Panc1 (cell line): ENCODE data around the gene GHITM. TPM values are rescaled to one million over a fixed set of nuclear protein-coding genes. Genes with fewer than 3 reads are reported as not detected.
"Not testable (repeated sequence)": the region's sequence is repeated elsewhere in the genome, so short reads cannot be mapped to it uniquely, and the experiment has no call there.

Experiments
- ATAC-seq: fragments of 200-7000 bp; cut with Tn5 transposase; 2 replicates; pipeline ENCODE4 v1.9.1; 2020; ENCODE audit warnings: mild to moderate bottlenecking, moderate library complexity
- BruUV-seq: library from RNA; stranded (reverse); fragments of 400-500 nt; replicated peaks from 2 replicates; lab custom pipeline; 2021; lab: Mats Ljungman, UMichigan
- CTCF ChIA-PET: fragments of 300-600 bp; sonication (Branson Sonifier 250); formaldehyde crosslinking; loops from one replicate; lab custom pipeline; 2022; ENCODE audit warnings: antibody characterized with exemption; lab: Charles Lee
- POLR2A ChIA-PET: fragments of 300-600 bp; sonication (Branson Sonifier 250); formaldehyde crosslinking; loops from one replicate; lab custom pipeline; 2022; ENCODE audit warnings: antibody characterized with exemption; lab: Charles Lee
- DNase-seq: peaks from one replicate; pipeline ENCODE4 v3.0.0-alpha.2; 2010; ENCODE audit warnings: low read depth, low spot score
- H3K27ac ChIP-seq: 2 replicates; pipeline ENCODE4 v1.5.1; 2011; ENCODE audit warnings: mild to moderate bottlenecking, low read length, inconsistent platforms
- H3K27me3 ChIP-seq: fragments of 200-500 bp; sonication (Bioruptor generic); 2 replicates; pipeline ENCODE4 v1.6.0; 2014; ENCODE audit warnings: low read length, inconsistent platforms; ENCODE audit not compliant: control insufficient read depth, insufficient read depth
- H3K36me3 ChIP-seq: fragments of 200-500 bp; sonication (Bioruptor generic); 2 replicates; pipeline ENCODE4 v1.5.1; 2014; ENCODE audit warnings: inconsistent platforms, mild to moderate bottlenecking, low read length, moderate library complexity; ENCODE audit not compliant: control insufficient read depth, insufficient read depth
- H3K4me1 ChIP-seq: 2 replicates; pipeline ENCODE4 v1.5.1; 2011; ENCODE audit warnings: inconsistent platforms, mild to moderate bottlenecking, low read length, moderate library complexity; ENCODE audit not compliant: control insufficient read depth, insufficient read depth
- H3K4me3 ChIP-seq, 2 experiments: 2 replicates each; pipeline ENCODE4 v1.5.1; 2011 to 2012; ENCODE audit warnings: low read depth in 2 of 2, low read length in 2 of 2, mild to moderate bottlenecking in 2 of 2, inconsistent platforms in 1 of 2, moderate library complexity in 1 of 2
- H3K9me3 ChIP-seq: fragments of 200-500 bp; sonication (Bioruptor generic); 2 replicates; pipeline ENCODE4 v1.5.1; 2014; ENCODE audit warnings: low read depth, mild to moderate bottlenecking, inconsistent platforms, low read length, moderate library complexity; ENCODE audit not compliant: control insufficient read depth, insufficient read depth
- POLR2AphosphoS5 ChIP-seq: IDR thresholded peaks from 2 replicates; pipeline ENCODE4 v1.6.1; 2012; ENCODE audit warnings: mild to moderate bottlenecking, low read depth, low read length, moderate library complexity
- SIN3A ChIP-seq: IDR thresholded peaks from 2 replicates; pipeline ENCODE4 v1.6.1; 2012; ENCODE audit warnings: low read depth, mild to moderate bottlenecking, low read length, moderate library complexity, borderline replicate concordance; ENCODE audit not compliant: insufficient read depth
- TCF7L2 ChIP-seq: IDR thresholded peaks from 2 replicates; pipeline ENCODE4 v1.6.1; 2011; ENCODE audit warnings: mild to moderate bottlenecking, low read depth, low read length, inconsistent platforms
- in situ Hi-C: cut with HindIII; loops from 2 replicates; pipeline ENCODE4 v1.10.0; 2016; ENCODE audit warnings: low sequenced_read_pairs, low pct_unique_long_range_greater_than_20kb
- intact Hi-C: fragments of 100-400 bp; cut with micrococcal nuclease; formaldehyde crosslinking; loops from one replicate; pipeline ENCODE4 v1.10.0; 2022; ENCODE audit not compliant: unreplicated experiment
- total RNA-seq: library from RNA; stranded (reverse); gene quantifications from one replicate; pipeline ENCODE4 v1.2.1, GENCODE V29; 2021; ENCODE audit not compliant: unreplicated experiment
- TF ChIP-seq, protein P1 (sequence below): fragments of 450-650 bp; IDR thresholded peaks from 2 replicates; pipeline ENCODE4 v1.5.1; 2017; ENCODE audit warnings: mild to moderate bottlenecking
- TF ChIP-seq, protein P2 (sequence below), 2 experiments: IDR thresholded peaks; 2 replicates each; pipeline ENCODE4 v1.6.1; 2011 to 2012; ENCODE audit warnings: low read depth in 2 of 2, control low read depth in 1 of 2, low read length in 1 of 2, mild to moderate bottlenecking in 1 of 2, moderate library complexity in 1 of 2; ENCODE audit not compliant: insufficient read depth in 1 of 2

The GHITM gene
- total RNA-seq, 1 experiment from 2014 or later: 188 TPM

DNA sequence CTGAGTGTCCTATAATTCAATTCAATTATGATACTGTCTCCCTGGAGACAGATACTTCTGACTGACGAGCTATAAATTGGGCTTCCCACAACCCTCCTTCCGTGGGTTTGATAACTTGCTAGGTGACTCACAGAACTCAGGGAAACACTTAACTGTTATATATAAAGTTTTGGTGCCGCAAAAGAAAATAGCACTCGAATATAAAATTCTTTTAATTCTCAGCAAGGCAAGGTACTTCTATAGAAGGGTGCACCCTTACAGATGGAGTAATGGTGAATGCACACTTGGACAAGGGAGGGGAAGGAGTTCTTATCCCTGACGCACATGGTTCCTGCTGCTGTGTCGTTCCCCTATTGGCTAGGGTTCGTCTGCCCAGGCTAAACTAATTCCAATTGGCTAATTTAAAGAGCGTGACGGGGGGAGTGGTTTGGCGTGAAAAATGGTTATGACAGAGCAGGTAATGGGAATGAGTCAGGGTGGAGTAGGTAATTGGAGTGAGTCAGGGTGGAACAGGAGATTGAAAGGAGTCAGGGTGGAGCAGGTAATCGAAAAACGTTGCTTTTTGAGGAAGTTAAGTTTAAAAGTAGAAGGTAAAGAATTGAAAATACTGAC, 20.8 kb upstream of the GHITM start:
- intact Hi-C loops (no loop called here), in situ Hi-C loops (no loop called here)
- TF ChIP-seq, protein P1, sequence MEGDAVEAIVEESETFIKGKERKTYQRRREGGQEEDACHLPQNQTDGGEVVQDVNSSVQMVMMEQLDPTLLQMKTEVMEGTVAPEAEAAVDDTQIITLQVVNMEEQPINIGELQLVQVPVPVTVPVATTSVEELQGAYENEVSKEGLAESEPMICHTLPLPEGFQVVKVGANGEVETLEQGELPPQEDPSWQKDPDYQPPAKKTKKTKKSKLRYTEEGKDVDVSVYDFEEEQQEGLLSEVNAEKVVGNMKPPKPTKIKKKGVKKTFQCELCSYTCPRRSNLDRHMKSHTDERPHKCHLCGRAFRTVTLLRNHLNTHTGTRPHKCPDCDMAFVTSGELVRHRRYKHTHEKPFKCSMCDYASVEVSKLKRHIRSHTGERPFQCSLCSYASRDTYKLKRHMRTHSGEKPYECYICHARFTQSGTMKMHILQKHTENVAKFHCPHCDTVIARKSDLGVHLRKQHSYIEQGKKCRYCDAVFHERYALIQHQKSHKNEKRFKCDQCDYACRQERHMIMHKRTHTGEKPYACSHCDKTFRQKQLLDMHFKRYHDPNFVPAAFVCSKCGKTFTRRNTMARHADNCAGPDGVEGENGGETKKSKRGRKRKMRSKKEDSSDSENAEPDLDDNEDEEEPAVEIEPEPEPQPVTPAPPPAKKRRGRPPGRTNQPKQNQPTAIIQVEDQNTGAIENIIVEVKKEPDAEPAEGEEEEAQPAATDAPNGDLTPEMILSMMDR: no peak
- TF ChIP-seq SIN3A: no peak
- TF ChIP-seq TCF7L2: no peak
- TF ChIP-seq, protein P2, sequence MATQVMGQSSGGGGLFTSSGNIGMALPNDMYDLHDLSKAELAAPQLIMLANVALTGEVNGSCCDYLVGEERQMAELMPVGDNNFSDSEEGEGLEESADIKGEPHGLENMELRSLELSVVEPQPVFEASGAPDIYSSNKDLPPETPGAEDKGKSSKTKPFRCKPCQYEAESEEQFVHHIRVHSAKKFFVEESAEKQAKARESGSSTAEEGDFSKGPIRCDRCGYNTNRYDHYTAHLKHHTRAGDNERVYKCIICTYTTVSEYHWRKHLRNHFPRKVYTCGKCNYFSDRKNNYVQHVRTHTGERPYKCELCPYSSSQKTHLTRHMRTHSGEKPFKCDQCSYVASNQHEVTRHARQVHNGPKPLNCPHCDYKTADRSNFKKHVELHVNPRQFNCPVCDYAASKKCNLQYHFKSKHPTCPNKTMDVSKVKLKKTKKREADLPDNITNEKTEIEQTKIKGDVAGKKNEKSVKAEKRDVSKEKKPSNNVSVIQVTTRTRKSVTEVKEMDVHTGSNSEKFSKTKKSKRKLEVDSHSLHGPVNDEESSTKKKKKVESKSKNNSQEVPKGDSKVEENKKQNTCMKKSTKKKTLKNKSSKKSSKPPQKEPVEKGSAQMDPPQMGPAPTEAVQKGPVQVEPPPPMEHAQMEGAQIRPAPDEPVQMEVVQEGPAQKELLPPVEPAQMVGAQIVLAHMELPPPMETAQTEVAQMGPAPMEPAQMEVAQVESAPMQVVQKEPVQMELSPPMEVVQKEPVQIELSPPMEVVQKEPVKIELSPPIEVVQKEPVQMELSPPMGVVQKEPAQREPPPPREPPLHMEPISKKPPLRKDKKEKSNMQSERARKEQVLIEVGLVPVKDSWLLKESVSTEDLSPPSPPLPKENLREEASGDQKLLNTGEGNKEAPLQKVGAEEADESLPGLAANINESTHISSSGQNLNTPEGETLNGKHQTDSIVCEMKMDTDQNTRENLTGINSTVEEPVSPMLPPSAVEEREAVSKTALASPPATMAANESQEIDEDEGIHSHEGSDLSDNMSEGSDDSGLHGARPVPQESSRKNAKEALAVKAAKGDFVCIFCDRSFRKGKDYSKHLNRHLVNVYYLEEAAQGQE (IDR thresholded peaks at IDR 0.05; ENCODE audit: insufficient read depth in 1 of 2, low read depth in 2 of 2, low read length in 1 of 2): no peak
- TF ChIP-seq POLR2AphosphoS5: no peak
- no peaks in the 10 kb centered on the region for H3K4me1 ChIP-seq
- H3K36me3 ChIP-seq: no peaks in the 10 kb centered on the region
- ATAC-seq (no peak), DNase-seq (no peak)
- no TSS peak for BruUV-seq
- POLR2A ChIA-PET: no interaction called here
- CTCF ChIA-PET: no interaction called here
- H3K4me3 ChIP-seq: no peak overlapping the region
- peaks cover 3% of the 10 kb centered on the region for H3K27me3 ChIP-seq
- no peaks in the 10 kb centered on the region for H3K9me3 ChIP-seq
- H3K27ac ChIP-seq: no peak overlapping the region

DNA sequence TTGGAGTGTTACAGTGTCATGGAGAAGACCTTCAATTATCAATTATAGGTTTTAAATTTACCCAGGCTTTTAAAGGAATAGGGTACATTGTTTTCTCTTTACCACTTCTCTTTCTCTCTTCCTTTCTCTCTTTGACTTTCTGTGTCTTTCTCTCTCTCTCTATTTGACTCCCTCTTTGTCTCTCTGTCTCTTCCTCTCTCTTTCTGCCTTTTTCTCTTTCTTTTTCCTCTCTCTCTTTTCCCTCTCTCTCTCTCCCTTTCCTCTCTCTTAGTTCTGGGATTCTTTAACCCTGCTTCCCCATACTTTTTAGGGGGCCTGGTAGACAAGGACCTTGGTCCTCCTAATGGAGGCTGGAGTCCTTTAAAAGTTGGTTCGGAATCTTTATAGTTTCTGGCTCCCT, 15.9 kb upstream of the GHITM start:
- ChIA-PET CTCF (interaction anchor here (0.7 kb wide), 1 partner anchor 9 kb away, joined by 7 read pairs; no protein-coding TSS in a partner anchor), POLR2A (no interaction called here)
- Histone ChIP-seq H3K27me3 (no peaks in the 10 kb centered on the region; the same call in none of the 2 replicates), H3K4me3 (no peak overlapping the region), H3K36me3 (no peaks in the 10 kb centered on the region), H3K9me3 (no peaks in the 10 kb centered on the region), H3K4me1 (no peaks in the 10 kb centered on the region), H3K27ac (no peak overlapping the region)
- TF ChIP-seq POLR2AphosphoS5: no peak
- no peak for TF ChIP-seq TCF7L2
- TF ChIP-seq, protein P2 (IDR thresholded peaks at IDR 0.05; ENCODE audit: insufficient read depth in 1 of 2, low read depth in 2 of 2, low read length in 1 of 2): no peak
- no peak for TF ChIP-seq SIN3A
- TF ChIP-seq, protein P1: no peak
- no TSS peak for BruUV-seq
- in situ Hi-C loops: no loop called here
- intact Hi-C loops: no loop called here
- DNase-seq (no peak), ATAC-seq (no peak)

DNA sequence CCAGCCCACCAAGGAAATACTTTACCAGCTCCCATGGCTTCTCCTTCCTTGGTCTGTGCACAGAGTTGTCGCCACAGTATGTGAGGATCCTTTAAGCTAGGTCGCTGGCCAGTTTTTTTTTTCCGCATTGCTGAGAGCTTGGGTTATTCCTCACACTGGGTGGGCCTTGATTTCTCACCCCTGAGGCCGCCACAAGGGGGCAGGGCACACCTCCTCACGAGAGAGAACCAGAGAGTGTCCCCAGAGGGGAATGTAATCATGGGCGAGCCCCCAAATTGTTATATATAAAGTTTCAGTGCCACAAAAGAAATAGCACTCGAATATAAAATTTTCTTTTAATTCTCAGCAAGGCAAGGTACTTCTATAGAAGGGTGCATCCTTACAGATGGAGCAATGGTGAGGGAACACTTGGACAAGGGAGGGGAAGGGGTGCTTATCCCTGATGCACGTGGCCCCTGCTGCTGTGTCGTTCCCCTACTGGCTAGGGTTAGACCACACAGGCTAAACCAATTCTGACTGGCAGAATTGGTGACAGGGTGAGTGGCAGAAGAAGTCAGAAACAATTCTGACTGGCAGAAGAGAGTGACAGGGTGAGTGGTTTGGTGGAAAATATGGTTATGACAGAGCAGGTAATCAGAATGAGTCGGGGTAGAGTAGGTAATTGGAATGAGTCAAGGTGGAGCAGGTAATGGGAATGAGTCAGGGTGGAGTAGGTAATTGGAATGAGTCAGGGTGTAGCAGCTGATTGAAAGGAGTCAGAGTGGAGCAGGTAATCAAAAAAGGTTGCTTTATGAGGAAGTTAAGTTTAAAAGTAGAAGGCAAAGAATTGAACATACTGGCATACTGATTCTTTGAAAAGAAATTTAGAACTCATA, 13.2 kb upstream of the GHITM start:
- intact Hi-C loops, ATAC-seq, CTCF ChIA-PET, DNase-seq, H3K9me3 ChIP-seq, POLR2A ChIA-PET, H3K4me1 ChIP-seq, H3K4me3 ChIP-seq, in situ Hi-C loops, BruUV-seq, H3K36me3 ChIP-seq, H3K27ac ChIP-seq, H3K27me3 ChIP-seq: not testable (repeated sequence)
